HS-5 (cell line): ENCODE results near the gene CAMTA1.
"Not testable (repeated sequence)": the region's sequence is repeated elsewhere in the genome, so short reads cannot be mapped to it uniquely, and the experiment has no call there.

Source experiments
- DNase-seq: peaks from one replicate; pipeline ENCODE4 v3.0.0-alpha.2; 2012; ENCODE audit warnings: low read depth

CAMTA1 gene

DNA sequence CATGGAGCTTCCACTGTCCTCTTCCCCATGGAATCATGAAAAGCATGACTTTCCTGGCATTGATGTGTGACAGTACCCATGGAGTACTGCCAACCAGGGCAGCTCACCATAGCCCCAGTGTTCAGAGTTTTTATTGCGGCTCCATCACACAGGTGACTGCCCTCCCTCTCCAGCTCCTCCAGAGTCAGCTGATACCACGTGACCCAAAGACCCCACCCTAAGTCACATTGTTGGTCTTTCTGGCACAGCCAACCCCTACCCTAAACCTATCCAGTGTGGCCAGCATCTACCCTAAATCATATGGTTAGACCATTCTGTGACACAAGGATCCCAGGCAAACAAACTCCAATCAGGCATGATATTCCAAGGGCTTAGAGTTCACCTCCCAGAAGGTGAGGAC lies 908.4 kb downstream of the CAMTA1 start:
- no peak for DNase-seq

GRCh38 chr1:7694600-7695496 lies 909.6 kb downstream of the CAMTA1 start:
- DNase-seq = no peak

GRCh38 chr1:7695497-7696117 lies 910.4 kb downstream of the CAMTA1 start:
- no peak for DNase-seq

- no peak for DNase-seq
These were observed 913.4 kb downstream of the CAMTA1 start for GRCh38 chr1:7698641-7699040.

GRCh38 chr1:7702365-7702764 lies 917.1 kb downstream of the CAMTA1 start:
- DNase-seq = no peak

DNA sequence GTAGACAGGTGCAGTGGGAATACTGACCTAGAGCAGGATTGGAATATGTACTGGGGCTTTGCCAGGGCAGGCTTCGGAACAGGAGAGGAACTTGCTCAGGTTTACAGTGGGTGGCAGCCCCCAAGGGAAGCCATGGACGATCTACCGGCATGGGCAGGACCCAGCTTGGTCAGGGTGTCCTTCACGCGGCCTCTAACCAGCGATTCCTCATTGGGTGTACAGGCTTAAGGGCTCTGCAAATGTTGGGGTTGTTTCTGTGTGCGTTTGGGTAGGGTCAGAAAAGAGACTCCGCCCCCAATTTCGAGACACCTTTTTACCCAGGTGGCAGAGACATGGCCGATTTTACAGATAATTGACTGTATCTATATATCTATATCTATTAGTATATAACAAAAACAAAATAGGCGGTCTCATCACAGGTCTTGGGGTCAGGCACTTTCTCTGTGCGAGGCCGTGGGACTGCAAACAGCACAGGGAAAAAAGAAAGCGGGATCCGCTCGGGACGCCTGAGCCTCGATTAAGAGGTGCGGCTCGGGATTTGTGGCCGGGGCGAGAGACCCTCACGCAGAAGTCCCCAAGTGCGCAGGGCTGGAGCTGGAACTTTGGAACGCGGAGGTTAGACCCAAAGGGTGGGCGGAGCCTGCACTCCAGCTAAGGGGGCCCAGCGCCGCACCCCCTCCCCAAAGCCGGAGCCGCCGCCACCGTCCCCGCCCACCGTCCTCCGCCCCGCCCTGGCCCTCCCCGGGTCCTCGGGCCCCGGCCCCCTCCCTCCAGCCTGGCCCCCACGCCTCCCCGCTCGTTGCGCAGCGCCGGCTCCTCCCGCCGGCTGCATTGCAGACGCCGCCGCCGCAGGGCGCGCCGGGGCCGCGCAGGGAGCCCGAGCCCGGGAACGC lies 918.3 kb downstream of the CAMTA1 start:
- DNase-seq = no peak

DNA sequence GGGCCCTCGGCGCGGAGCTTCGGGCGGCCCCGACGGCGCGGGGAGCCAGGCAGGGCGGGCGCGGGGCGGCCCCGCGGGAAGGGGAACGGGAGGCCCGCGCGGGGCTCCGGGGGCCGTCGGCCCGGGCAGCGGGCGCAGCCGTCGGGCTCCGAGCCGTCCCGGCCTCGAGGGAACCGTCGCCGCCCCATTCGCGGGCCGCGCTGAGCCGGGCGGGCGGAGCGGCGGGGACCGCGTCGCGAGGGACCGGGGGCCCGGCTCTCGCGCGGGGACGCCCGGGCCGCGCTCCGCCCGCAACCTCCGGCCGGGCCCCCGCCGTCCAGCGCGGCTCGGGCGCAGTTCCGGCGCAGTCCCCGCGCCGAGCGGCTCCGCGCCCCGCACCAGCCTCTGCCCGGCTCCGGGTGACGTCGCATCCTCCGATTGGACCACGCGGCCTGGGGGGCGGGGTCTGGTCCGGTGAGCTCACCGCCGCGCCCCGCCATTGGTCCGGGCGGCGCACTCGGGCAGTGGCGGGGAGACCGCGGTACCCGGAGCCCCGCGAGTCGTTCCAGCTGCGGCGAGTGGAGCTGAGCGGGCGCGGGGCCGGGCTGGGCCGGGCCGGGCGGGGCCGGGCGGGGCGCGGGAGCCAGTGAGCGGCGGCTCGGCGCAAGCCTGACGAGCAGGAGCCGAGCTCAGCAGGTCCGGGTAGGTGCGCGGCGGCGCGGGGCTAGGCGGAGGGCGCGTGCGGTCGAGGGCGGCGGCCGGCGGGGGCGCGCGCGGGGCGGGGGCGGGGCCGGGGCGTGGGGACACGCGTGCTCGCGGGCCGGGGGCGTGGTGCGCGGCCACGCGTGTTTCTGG lies 919.2 kb downstream of the CAMTA1 start:
- no peak for DNase-seq

DNA sequence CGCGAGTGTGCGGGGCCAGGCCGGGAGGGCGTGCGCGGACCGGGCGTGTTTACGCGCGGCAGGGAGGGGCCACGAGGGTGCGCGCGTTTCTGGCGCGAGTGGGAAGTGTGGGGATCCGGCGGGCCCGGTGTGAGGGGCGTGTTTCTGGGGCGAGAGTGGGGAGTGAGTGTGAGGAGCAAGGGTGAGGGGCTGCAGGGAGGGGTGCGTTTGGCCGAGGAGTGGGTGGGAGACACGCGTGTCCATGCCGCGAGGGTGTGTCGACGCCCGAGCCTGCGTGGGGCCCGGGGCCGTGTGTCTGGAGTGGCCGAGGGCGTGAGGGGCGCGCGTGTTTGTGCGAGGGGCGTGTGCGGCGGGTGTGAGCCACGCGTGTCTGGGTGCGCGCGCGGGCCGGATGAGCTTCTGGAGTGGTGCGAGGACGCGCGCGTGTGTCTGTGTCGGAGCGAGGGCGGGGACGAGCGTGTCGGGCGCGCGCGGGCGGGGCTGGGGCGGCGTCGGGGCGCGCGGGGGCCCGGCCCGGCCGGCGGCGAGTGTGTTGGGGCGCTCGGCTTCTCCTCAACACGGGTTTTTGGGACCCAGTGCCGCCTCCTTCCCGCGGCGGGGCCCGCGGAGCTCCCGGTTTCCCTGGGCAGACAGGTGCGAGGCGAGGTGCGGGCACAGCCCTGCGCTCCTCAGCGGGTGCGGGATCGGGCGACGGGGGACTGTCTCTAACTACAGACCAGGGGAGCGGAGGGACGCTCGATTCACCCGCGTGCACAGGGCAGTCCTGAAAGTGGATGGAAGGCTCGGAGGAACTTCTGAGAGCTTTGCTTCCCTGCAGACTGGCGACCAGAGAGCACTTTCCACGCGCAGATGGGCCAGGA lies 920.0 kb downstream of the CAMTA1 start:
- no peak for DNase-seq

DNA sequence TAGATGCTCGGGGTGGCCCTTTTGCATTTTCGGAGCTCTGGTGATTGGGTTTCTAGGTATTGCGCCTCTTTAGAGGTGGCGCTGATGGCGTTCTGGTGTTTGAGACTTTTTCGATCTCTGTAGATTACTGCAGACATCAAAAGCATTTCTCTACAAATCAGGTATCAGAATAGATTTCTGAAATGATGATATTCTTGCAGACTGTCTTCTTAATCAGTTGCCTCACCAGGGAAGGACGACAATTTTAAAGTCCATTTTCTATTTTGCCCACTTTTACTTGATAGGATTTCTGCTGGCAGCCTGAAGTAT lies 920.6 kb downstream of the CAMTA1 start:
- no peak for DNase-seq

GRCh38 chr1:7707527-7707926 lies 922.3 kb downstream of the CAMTA1 start:
- DNase-seq = peak; percentile 43

GRCh38 chr1:7708065-7708464 lies 922.8 kb downstream of the CAMTA1 start:
- not testable (repeated sequence) for DNase-seq

GRCh38 chr1:7710859-7711258 lies 925.6 kb downstream of the CAMTA1 start:
- no peak for DNase-seq

- DNase-seq = no peak
These were observed 927.6 kb downstream of the CAMTA1 start for GRCh38 chr1:7712731-7713323.

GRCh38 chr1:7716506-7716905 lies 931.3 kb downstream of the CAMTA1 start:
- no peak for DNase-seq

GRCh38 chr1:7717748-7718368 lies 932.6 kb downstream of the CAMTA1 start:
- DNase-seq = no peak

- DNase-seq = no peak
These were observed 934.3 kb downstream of the CAMTA1 start for GRCh38 chr1:7719468-7720094.

- no peak for DNase-seq
These were observed 936.9 kb downstream of the CAMTA1 start for GRCh38 chr1:7721940-7722669.

DNA sequence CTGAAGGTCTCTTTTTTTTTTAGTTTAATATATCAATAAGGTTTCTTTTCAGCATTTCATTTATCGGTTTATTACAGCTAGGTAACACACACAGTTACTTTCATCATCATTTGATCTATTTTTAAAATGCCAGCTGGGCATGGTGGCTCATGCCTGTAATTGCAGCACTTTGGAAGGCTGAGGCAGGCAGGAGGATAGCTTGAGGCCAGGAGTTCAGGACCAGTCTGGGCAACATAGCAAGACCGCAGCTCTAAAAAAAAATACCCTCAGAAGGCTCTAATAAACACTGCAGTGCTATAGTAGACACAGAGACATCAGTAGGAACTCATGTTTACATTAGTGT lies 937.4 kb downstream of the CAMTA1 start:
- DNase-seq = no peak

DNA sequence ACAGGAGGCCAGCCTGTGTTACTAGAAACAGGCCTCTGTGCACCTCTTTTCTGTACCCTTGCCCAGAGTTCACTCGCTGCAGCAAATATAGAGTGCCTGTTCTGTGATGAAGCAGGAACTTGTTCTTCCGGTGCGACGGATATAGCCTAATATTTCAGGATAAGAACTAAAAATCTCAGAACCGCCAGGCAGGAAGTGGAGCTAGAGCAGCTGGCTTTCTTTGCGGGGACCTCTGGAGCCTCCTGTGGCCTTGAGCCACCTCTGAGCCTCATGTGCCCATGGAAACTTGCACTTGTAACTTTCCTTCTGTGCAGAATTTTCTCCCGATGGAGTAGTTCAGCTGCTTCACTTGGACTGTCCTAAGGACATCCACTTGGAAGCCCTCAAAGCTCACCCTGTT lies 941.4 kb downstream of the CAMTA1 start:
- no peak for DNase-seq
